Hepatocyte (in vitro differentiated cells): ENCODE measurements around the gene TMEM11. TPM values are rescaled to one million over a fixed set of nuclear protein-coding genes. Genes with fewer than 3 reads are reported as not detected.

Experiments used
- DNase-seq: peaks from one replicate; pipeline ENCODE4 v3.0.0-alpha.2; 2016; ENCODE audit warnings: low spot score
- H2AFZ ChIP-seq: fragments of 200-600 bp; sonication (generic); 2 replicates; pipeline ENCODE4 v1.6.0; 2016; ENCODE audit warnings: antibody characterized with exemption, mild to moderate bottlenecking
- H3K27ac ChIP-seq: fragments of 200-600 bp; sonication (generic); 2 replicates; pipeline ENCODE4 v1.5.1; 2016; ENCODE audit warnings: mild to moderate bottlenecking
- H3K27me3 ChIP-seq: fragments of 200-600 bp; sonication (generic); 2 replicates; pipeline ENCODE4 v1.6.1; 2016
- H3K36me3 ChIP-seq: fragments of 200-600 bp; sonication (generic); replicated peaks from 2 replicates; pipeline ENCODE4 v1.5.1; 2016; ENCODE audit warnings: low read depth; ENCODE audit not compliant: insufficient read depth
- H3K4me1 ChIP-seq: fragments of 200-600 bp; sonication (generic); 2 replicates; pipeline ENCODE4 v1.5.1; 2016; ENCODE audit warnings: mild to moderate bottlenecking, moderate library complexity; ENCODE audit not compliant: insufficient read depth
- H3K4me2 ChIP-seq: fragments of 200-600 bp; sonication (generic); 2 replicates; pipeline ENCODE4 v1.6.0; 2016
- H3K4me3 ChIP-seq: fragments of 200-600 bp; sonication (generic); 2 replicates; pipeline ENCODE4 v1.5.1; 2016; ENCODE audit warnings: mild to moderate bottlenecking
- H3K79me2 ChIP-seq: fragments of 200-600 bp; sonication (generic); 2 replicates; pipeline ENCODE4 v1.6.0; 2017; ENCODE audit warnings: mild to moderate bottlenecking
- H3K9me2 ChIP-seq: fragments of 200-600 bp; sonication (generic); replicated peaks from 2 replicates; pipeline ENCODE4 v1.6.0; 2017; ENCODE audit warnings: mild to moderate bottlenecking; ENCODE audit not compliant: insufficient read depth
- H3K9me3 ChIP-seq: fragments of 200-600 bp; sonication (generic); 2 replicates; pipeline ENCODE4 v1.5.1; 2016; ENCODE audit warnings: low read depth, mild to moderate bottlenecking
- H4K20me1 ChIP-seq: fragments of 200-600 bp; sonication (generic); 2 replicates; pipeline ENCODE4 v1.6.0; 2016; ENCODE audit warnings: mild to moderate bottlenecking; ENCODE audit not compliant: insufficient read depth, poor library complexity, severe bottlenecking
- EZH2 ChIP-seq: fragments of 200-600 bp; sonication (generic); IDR thresholded peaks from 2 replicates; pipeline ENCODE4 v1.6.1; 2016; ENCODE audit warnings: antibody characterized with exemption, mild to moderate bottlenecking, borderline replicate concordance
- EZH2phosphoT487 ChIP-seq: fragments of 200-600 bp; sonication (generic); IDR thresholded peaks from one replicate; pipeline ENCODE4 v1.6.1; 2018; ENCODE audit warnings: antibody characterized with exemption, mild to moderate bottlenecking, low read depth, moderate library complexity; ENCODE audit not compliant: unreplicated experiment, severe bottlenecking
- WGBS: methylation state at CpG from one replicate; pipeline ENCODE4 v1.1.6; 2016; ENCODE audit warnings: low lambda C conversion rate; ENCODE audit errors: missing lambda C conversion rate; 5-methylcytosine and 5-hydroxymethylcytosine counted together
- polyA plus RNA-seq: library from polyadenylated mRNA; unstranded; fragments of >200 nt; fragmentation: Nextera tagmentation; extraction: Ambion mirVana; gene quantifications from 2 replicates; pipeline ENCODE4 v1.2.1, GENCODE V29; 2016
- small RNA-seq: library from RNA; depleted of rRNA; stranded (forward); fragments of <200 nt; gene quantifications from one replicate; pipeline ENCODE3, GENCODE V24; 2014
- total RNA-seq: library from RNA; depleted of rRNA; stranded (reverse); fragments of >200 nt; gene quantifications from 2 replicates; pipeline ENCODE4 v1.2.3, GENCODE V29; 2014

The TMEM11 gene
- total and polyA plus RNA-seq, 2 experiments from 2014 or later, result 21.6 to 78.1 TPM

GRCh38 chr17:21149621-21150020, 64.3 kb downstream of the TMEM11 start:
- no peaks in the 10 kb centered on the region for H3K36me3 ChIP-seq
- H3K4me3 ChIP-seq, result no peak overlapping the region
- H4K20me1 ChIP-seq, result no peaks in the 10 kb centered on the region
- H2AFZ ChIP-seq, result no peak overlapping the region
- H3K9me2 ChIP-seq, result no peaks in the 10 kb centered on the region
- H3K4me2 ChIP-seq, result no peak overlapping the region
- H3K27ac ChIP-seq, result no peak overlapping the region
- H3K27me3 ChIP-seq, result no peaks in the 10 kb centered on the region
- no peaks in the 10 kb centered on the region for H3K4me1 ChIP-seq
- no peaks in the 10 kb centered on the region for H3K79me2 ChIP-seq
- TF ChIP-seq EZH2, result no peak
- no peak for TF ChIP-seq EZH2phosphoT487
- H3K9me3 ChIP-seq, result peaks cover 7% of the 10 kb centered on the region
- DNase-seq, result no peak
- 100% methylated on average over 1 of the region's 1 CpG for WGBS

Small RNAs within 50 kb of the gene (small RNA-seq; reads per million reads assigned to genes)
- gene RN7SL426P, result not detected

Other genes with a start within 250 kb of the TMEM11 start
- 142 and 157 TPM in 2 replicates for gene USP22, start 171.2 kb downstream of the TMEM11 start, total RNA-seq
- 84.0 and 84.9 TPM in 2 replicates for gene USP22, start 171.2 kb downstream of the TMEM11 start, polyA plus RNA-seq
- 34.6 and 36.7 TPM in 2 replicates for gene DHRS7B, start 87.2 kb downstream of the TMEM11 start, total RNA-seq
- gene DHRS7B, start 87.2 kb downstream of the TMEM11 start, polyA plus RNA-seq, result 46.2 and 55.6 TPM in 2 replicates
- gene NATD1, start 39.2 kb upstream of the TMEM11 start, total RNA-seq, result 5.0 and 5.4 TPM in 2 replicates
- 4.8 and 6.7 TPM in 2 replicates for gene NATD1, start 39.2 kb upstream of the TMEM11 start, polyA plus RNA-seq
- 16.1 and 21.8 TPM in 2 replicates for gene MAP2K3, start 70.5 kb upstream of the TMEM11 start, total RNA-seq
- gene MAP2K3, start 70.5 kb upstream of the TMEM11 start, polyA plus RNA-seq, result 58.4 and 62.4 TPM in 2 replicates
- 0.73 and 0.88 TPM in 2 replicates for gene KCNJ12, start 162.2 kb upstream of the TMEM11 start, total RNA-seq
- gene KCNJ12, start 162.2 kb upstream of the TMEM11 start, polyA plus RNA-seq, result 0.15 and 0.18 TPM in 2 replicates